ENCODE results near the gene RIT2.

Gene RIT2

DNA sequence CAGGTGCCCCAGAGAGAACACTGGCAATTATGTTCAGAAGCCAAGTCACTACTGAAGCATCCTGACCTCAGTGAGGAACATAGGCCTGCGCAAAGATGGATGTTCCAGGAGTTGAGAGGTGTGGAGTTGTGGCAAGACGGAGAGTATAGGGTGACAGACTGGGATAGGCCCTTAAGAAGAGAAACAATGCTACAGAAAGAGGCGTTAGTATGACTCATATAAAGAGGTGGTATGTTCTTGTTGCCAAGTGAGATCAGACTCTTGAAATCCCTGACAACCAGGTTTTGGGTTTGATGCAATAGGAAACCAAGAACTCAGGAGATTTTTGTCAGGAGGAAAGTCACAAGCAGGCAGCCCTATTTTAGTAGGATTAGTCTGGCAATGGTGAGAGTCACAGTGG is 185.6 kb downstream of the RIT2 start:
- no peak for DNase-seq (ENCODE audit: low read depth in 2 of 2)

DNA sequence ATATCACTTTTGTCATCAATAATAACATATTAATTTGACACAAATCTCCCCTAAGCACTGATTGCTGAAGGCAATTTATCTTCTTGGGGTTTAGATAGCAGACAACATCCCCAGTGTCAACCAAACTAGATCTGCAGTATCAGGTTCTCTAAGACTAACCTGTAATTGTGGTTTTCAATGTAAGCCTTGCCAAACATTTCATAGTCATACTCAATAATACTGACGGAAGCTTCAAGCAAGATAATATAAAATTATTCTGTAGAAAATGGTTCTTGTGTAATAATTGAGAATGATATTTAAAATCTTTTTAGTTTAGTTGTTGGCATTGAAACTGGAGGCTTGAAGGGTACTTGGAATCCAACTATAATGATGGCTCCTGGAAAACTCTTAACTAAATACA is 186.3 kb downstream of the RIT2 start:
- DNase-seq (ENCODE audit: low read depth in 2 of 2), result no peak

DNA sequence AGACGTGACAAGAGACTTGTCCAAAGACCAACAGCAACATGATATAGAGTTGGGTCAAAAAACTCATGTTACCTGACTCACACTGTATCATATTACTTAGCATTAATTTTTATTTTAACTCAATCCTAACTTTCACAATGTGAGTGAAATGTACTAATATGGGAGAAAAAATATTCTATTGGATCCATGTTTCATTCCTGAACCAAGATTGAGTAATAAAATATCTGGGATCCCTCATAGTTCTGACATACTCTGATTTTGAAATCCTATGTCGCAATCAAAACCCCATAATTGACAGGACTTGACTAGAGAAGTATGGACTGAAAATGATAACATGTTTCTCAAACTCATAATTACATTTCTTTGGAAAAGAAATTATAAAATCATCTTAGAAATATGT is 190.4 kb downstream of the RIT2 start:
- no peak for DNase-seq (ENCODE audit: low read depth in 2 of 2)

DNA sequence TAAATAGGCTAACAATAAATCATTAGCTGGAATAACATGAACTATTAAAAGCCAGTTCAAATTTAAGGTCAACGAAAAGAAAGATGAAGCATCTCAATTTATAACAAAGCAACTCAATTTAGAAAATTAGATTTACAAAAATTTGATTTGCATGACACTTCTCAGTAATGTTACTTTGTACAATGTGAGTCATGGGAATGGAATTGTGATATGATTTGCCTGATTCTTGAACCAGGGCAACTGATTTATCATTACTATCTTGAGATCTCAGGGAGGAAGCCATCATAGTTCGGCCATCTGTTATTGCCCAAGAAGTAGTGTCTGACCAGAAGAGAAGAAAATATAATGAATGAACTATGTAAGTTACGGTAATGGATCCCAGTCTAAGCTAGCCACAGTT is 193.1 kb downstream of the RIT2 start:
- no peak for DNase-seq (ENCODE audit: low read depth in 2 of 2)

DNA sequence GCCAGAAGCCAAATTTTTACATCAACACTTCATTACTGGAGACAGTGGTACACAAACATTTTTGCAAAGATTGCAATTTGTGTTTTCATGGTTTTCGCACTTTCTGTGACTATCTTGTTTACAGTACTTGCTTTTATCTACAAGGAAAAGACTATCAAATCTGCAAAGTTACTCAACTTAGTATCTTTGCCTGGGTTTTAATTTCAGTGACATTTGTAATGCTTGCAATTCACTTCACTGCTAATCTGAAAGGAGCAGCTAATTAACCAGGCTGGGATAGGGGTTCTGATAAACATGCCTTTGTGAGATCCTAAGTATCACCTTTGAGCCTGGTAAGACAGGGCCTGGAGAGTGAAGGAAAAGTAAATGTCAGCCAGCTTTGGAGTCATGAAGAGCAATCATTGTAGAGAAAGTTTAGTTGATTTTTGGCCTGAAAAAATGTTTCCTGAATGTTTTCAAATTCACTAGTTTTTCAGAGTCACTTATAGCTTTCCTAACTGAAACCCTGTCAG is 194.2 kb downstream of the RIT2 start:
- DNase-seq (ENCODE audit: low read depth in 2 of 2), result no peak

DNA sequence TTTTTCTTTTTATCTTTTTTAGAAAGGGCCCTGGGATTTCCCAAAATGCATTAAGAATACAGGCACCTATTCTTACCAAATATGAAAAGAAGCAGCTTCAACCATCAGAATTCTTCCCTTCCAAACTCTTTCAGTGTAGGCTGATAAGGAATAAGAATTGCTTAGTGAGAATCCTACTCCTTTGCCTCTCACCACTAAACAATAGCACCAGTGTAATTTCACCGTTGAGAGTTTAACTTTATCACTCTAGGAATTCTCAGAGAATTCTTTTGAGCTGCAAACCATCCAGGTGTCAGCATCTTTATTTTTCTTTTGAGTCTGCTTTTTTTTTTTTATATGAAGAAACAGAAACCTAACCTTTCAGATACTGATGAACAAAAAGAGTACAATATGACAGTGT is 194.9 kb downstream of the RIT2 start:
- no peak for DNase-seq (ENCODE audit: low read depth in 2 of 2)

DNA sequence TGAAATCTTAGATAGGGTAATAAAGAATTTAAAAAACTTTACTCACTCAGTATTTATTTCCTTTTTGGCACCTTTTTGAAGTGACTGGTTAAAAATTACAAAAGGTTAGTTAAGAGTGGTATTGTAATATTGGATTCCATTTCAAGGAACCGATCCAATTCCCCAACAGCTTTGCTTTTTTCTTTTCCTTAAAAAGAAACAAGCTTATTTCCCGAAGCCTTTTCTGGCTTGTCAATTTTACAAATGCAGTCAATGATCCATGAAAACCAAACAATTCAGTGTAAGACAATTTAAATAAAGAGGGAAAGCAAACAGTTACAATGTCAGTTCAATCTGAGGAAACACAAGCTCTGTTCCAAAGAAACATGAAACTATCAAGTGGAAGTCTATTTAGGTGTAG is 200.2 kb downstream of the RIT2 start:
- DNase-seq (ENCODE audit: low read depth in 2 of 2), result no peak

DNA sequence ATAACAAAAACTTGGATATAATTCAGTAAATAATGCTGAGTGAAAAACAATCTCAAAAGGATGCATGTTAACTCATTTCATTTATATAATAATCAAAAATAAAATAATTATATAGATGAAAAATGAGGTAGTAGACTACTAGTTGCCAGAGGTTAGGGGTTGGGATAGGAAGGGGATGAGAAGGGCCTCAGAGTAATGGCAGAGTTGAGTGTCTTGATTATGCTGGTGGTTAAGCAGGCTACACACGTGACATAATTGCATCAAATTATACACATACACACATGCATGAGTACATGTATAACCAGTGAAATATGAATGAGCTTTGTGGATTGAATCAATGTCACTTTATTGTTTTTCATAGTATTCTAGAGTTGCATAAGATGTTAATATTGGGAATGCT is 201.0 kb downstream of the RIT2 start:
- no peak for DNase-seq (ENCODE audit: low read depth in 2 of 2)

DNA sequence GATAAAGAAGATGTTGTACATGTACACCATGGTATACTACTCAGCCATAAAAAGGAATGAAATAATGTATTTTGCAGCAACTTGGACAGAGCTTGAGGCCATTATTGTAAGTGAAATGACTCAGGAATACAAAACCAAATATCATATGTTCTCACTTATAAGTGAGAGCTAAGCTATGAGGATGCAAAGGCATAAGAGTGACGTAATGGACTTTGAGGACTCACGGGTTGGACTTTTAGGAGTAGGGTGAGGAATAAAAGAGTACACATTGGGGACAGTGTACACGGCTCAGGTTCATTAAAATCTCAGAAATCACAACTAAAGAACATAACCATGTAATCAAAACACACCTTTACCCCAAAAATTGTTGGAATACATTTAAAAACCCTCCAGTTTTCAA is 206.4 kb downstream of the RIT2 start:
- no peak for DNase-seq (ENCODE audit: low read depth in 2 of 2)

DNA sequence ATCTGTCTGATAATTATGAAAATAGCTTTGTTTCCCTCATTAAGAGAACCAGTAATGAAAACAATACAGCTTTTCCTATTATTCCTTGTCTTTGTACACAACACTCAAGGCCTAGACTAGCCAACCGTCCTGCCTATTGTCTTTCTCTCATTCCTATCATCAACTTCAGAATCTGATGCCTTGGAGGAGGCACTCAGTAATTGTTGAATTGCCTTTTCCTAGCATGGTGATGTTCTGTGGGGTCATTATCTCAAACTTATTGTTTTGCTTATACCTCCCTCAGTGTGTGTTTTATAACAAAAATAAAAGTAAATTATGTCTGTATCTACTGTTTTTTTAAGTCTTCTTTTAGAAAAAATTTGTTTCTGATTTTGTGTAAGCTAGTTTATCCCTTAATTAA is 208.7 kb downstream of the RIT2 start:
- DNase-seq (ENCODE audit: low read depth in 2 of 2), result no peak

DNA sequence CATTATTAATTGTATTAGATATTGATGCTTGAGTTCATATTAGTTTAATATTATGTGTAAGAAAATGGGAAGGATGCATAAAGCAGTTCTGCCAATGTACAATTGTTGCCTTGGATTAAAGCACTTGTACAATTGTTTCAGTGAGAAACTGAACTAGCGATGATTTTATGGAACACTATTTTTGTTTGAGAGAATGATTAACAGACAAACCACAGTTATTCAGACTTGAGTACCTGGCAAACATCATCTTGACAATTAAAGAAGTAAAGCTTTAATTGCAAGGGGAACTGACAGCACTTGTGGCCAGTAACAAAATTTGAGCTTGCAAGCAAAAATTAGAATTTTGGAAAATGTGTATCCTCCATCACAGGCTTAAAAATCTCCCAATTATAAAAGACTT is 214.3 kb downstream of the RIT2 start:
- no peak for DNase-seq (ENCODE audit: low read depth in 2 of 2)

DNA sequence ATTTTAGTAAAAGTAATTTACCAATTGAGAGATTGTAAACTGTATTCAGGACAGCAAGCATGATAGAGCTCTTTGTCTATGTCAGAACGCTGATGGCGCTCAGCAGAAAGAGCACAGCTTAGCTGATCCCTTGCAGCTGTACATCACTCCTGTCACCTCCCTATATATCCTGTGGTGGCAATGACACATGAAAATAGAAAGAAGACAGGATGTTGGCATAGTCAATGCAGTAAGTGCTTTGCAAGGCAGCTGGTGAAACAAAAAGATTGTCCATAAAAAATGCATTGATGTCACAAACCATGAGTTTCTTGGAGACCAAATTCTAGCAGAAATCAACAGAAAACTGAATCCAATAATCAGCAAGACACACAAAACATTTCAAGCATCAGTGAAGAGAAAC is 221.5 kb downstream of the RIT2 start:
- no peak for DNase-seq (ENCODE audit: low read depth in 2 of 2)

DNA sequence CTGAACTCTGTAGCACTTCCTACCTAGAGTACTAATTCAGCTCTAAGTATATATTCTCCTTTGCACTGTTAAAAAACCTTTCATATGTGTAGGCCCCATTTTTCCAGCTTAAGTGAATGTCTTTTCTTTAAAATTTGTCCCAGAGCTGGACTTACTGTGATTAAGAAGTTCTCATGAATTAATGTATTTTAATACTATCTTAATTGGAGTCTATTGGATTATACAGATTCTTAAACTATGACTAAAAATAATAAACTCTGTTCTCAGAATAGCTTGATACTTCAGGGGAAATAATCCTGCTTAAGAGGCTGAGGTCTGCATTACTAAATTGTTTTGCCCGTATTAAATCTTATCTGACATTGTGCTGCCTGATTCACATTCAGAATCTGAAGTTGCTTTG is 223.3 kb downstream of the RIT2 start:
- DNase-seq (ENCODE audit: low read depth in 2 of 2), result no peak

DNA sequence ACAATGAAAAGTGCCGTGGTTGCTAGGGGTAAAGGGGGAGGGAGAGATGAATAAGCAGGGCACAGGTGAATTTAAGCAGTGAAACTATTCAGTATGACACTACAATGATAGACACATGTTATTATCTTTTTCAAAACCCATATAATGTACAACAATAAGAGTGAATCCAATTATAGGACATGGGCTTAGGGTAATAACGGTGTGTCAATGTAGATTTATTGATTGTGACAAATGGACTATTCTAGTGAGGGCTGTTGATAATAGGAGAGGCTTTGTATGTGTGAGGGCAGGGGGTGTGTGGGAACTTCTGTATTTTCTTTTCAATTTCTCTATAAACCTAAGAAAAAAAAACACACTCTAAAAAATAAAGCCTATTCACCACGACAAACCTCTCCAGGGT is 223.8 kb downstream of the RIT2 start:
- no peak for DNase-seq (ENCODE audit: low read depth in 2 of 2)

DNA sequence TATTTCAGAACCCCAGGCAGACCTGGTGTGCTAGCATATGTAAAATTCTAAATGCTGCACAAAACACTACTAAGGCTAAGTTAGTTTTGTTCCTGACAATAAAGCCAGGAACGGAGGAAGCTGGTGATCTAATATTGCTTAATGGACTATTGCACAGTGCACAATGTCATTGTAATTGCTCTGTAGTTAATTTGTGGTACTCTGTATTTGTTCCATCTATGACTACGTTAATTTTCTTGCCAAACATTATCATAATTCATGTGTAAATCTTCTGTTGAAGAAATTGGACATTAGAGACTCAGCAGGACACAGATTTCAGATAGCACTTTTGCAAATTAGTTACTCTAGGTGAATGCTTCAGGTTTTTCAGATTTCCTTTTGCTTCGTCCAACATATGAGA is 232.3 kb downstream of the RIT2 start:
- DNase-seq (ENCODE audit: low read depth in 2 of 2), result no peak

DNA sequence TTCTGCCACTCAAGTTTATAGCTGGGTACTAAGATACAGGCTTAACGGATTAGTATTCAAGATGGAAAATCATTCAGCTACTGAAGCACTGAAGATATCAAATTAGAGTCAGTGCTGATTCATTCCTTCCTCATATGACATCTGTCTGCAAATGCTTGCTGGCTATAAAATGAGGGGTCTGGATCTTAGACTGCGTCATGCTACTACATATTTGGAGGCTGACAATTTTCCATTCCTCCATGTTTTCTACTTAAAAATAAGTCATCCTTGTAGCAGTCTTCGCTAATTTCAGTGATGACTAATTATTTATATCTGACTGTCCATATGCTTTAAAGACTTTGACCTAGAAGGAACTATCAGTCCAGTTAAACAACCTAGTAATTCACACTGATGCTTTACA is 233.4 kb downstream of the RIT2 start:
- DNase-seq (ENCODE audit: low read depth in 2 of 2), result no peak

DNA sequence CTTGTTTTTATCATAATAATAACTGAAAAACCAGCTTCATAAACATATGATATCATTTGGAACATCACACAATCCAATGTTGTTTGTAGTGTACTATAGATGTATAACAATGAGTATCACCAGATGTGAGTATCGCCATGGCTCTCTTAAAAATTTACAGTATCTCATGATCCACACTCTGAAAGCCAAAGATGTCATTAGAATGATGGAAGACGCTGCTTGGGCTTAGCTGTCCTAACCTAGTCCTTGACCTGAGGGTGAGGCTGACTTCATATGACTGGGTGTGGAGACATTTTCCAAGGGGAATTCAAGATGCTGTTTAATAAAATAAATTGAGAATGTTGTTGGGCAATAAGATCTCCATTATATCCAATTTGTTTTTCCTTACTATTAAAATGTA is 242.6 kb downstream of the RIT2 start:
- no peak for DNase-seq (ENCODE audit: low read depth in 2 of 2)

DNA sequence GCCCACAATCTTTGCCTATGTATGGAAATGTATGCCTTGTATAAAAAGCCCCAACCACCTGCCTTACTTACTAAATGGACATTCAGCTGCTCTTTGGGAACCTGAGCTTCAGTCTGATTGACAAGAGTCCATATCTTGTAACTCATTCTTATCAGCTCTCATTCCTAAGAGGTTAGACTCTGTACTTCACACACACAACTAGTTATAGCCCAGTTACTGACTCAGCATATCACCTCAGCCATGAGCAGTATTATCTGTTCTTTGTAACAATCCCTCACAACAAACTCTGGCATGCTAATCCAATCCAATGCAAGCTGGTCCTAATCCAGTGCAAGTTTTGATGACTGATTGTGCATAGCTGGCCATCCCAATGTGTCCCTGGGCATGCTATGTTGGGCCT is 250.6 kb downstream of the RIT2 start:
- no peak for DNase-seq (ENCODE audit: low read depth in 2 of 2)

DNA sequence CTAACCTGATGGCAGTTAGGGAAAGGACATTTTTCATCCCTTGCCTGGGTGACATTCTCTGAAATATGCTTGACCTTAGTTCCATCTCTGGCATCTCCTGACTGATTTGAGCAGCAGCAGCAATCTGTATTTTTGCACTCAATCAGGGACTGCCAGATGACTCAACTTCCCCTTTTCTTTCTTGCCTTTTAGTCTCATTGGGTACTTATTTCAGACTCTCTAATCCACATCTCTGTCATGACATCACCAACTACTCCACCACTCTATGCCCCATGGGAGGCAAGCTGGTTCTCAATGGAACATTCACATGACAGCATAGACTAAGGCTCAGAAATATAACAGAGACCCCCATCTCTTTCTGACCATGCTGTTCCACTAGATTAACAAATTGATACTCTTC is 254.2 kb downstream of the RIT2 start:
- no peak for DNase-seq (ENCODE audit: low read depth in 2 of 2)

DNA sequence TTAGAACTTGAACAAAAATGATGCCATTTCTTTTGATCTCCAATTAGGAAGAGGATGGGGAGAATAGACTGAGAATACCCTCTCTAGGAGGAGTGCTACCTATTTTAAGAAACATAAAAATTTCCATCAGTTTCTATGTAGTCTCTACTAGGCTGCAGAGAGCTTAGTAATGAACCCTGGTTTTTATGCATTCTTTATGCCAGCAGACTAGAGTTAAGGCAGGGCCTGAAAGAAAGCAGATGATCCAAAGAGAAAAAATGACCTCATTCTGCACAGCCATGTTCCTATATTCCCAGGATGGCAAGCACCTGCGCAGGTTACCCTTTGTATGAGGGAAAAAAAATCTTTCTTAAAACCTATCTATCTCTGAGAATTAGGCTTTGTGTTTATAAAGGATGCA is 254.9 kb downstream of the RIT2 start:
- no peak for DNase-seq (ENCODE audit: low read depth in 2 of 2)

DNA sequence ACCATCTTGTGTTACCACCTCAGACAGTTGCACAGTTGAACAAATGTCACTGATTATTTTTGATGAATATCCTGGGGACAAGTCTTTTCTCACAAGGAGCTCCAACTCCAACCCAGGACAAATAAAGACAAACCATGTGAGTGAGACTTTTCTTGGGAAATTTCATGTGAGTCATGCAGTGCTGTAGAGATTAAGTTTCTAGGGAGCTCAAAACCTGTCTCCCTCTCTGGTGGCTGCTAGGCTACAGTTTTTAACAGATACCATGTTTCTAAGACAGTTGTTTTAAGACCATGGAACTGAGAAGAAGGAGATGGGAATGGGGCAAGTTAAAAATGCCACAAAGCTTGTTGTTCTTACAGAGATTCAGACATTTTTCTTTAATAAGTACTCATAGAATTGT is 255.5 kb downstream of the RIT2 start:
- DNase-seq (ENCODE audit: low read depth in 2 of 2), result no peak

DNA sequence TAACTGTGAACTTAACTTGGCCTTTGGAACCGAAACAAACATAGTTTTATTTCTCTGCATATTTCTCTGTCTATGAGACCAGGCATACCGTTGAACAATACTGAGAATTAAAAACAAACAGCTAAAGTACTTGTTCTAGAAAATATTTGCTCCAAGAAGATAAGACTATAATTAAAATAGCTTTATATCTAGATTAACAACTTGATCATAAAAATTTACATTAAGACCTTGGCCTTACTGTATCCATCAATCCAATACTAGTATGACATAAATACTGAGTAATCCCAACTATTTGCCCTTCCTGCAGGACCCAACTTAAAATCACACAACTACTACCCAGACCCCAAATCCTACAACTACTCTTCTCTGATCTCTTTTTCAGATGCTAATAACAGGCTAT is 260.9 kb downstream of the RIT2 start:
- no peak for DNase-seq (ENCODE audit: low read depth in 2 of 2)

DNA sequence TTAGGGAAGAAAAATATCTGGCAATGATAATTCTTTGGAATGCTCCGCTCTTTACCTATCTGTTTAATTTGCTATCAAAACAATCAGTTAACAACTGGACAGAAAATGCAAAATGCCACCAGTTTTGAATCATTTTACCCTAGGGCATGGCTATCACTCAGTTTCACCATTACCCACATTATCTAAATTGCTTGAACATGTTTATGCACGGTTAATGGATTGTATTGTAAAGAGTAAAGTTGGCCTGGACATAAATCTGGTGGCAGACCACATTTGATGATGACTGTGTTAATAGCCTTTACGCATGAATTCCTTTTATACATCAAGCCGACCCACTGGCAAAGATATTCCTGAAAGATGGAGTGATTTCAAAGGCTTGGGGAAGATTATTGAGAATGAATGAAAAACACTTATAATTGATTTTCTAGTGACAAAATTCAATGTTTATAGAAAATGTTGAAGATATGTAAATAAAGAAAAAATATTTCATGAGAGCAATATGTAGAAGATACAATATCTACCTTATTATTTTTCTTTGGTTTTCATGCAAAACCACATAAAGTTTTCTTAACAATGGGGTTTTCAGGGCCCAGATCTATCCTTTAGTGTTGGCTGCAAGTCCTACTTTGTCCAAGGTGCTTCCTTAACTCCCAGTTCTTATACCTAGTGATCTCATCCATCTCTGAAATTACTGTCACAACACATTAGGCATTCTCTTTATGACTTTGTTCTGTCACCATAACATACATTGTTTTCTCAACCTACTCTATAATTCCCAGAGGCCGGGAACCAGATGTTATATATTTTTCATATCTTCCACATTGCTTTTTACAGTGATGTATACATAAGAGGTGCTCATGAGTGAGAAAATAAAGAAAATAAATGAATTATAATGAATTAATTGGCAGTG is 265.1 kb downstream of the RIT2 start:
- no peak for DNase-seq (ENCODE audit: low read depth in 2 of 2)

DNA sequence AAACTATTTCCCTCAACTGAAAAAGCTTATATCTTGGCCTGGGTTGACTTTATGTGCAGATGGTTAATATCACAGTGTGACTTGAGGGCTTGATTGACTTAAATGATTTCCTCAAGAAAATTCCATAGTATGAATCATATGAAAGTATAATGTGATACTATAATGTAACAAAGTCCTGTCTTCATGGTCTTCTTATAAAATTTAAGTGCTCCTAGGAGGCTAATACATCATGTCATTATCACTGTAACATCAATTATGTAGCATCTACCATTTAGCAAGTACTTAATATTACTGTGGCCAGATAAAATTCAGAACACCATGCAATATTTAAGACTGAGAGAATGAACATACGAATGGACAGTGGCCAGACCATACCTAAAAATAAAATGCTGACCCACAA is 276.1 kb downstream of the RIT2 start:
- no peak for DNase-seq (ENCODE audit: low read depth in 2 of 2)

All from stimulated activated CD4-positive, alpha-beta T cell treated with anti-CD3 and anti-CD28 coated beads, Interleukin-1b, Interleukin-23, amount 100 ng/mL, for 4 hours (primary cell).